Caco-2 (cell line): ENCODE data around the gene CLEC17A. TPM values are rescaled to one million over a fixed set of nuclear protein-coding genes. Genes with fewer than 3 reads are reported as not detected.
A peak's percentile ranks its signal among the peaks of the same experiment; 100 is the strongest.
"Not testable (repeated sequence)": the region's sequence is repeated elsewhere in the genome, so short reads cannot be mapped to it uniquely, and the experiment has no call there.

Source experiments
- BruUV-seq: library from RNA; stranded (reverse); fragments of 400-500 nt; replicated peaks from 2 replicates; lab custom pipeline; 2021; lab: Mats Ljungman, UMichigan
- CTCF ChIA-PET: fragments of 300-600 bp; sonication (Branson Sonifier 250); formaldehyde crosslinking; loops from one replicate; lab custom pipeline; 2022; ENCODE audit warnings: antibody characterized with exemption; lab: Charles Lee
- POLR2A ChIA-PET: fragments of 300-600 bp; sonication (Branson Sonifier 250); formaldehyde crosslinking; loops from one replicate; lab custom pipeline; 2022; ENCODE audit warnings: antibody characterized with exemption; lab: Charles Lee
- DNase-seq, 2 experiments: peaks; one replicate each; pipeline versions ENCODE4 v3.0.0 to v3.0.0-alpha.2; 2020 to 2022
- H3K27me3 ChIP-seq: replicated peaks from 2 replicates; pipeline ENCODE4 v1.6.0; 2011; ENCODE audit warnings: low read length; ENCODE audit not compliant: control insufficient read depth, insufficient read depth
- H3K36me3 ChIP-seq: 2 replicates; pipeline ENCODE4 v1.5.1; 2011; ENCODE audit warnings: low read length; ENCODE audit not compliant: control insufficient read depth, insufficient read depth
- H3K4me1 ChIP-seq: fragments of 250-450 bp; sonication (Bioruptor Pico); 2 replicates; pipeline ENCODE4 v1.5.1; 2020; ENCODE audit warnings: mild to moderate bottlenecking
- H3K4me3 ChIP-seq: 2 replicates; pipeline ENCODE4 v1.5.1; 2011; ENCODE audit warnings: low read depth, mild to moderate bottlenecking, control low read depth, low read length
- H3K9me3 ChIP-seq: fragments of 250-450 bp; sonication (Bioruptor Pico); 2 replicates; pipeline ENCODE4 v1.5.1; 2020; ENCODE audit warnings: mild to moderate bottlenecking, moderate library complexity
- H3K27ac Mint-ChIP-seq: one replicate; pipeline ENCODE4 v1.8.0; 2022; ENCODE audit warnings: mixed read lengths; ENCODE audit not compliant: unreplicated experiment
- H3K27me3 Mint-ChIP-seq: one replicate; pipeline ENCODE4 v1.8.0; 2022; ENCODE audit warnings: mixed read lengths; ENCODE audit not compliant: insufficient read depth, unreplicated experiment
- H3K36me3 Mint-ChIP-seq: one replicate; pipeline ENCODE4 v1.8.0; 2022; ENCODE audit warnings: mild to moderate bottlenecking, mixed read lengths; ENCODE audit not compliant: insufficient read depth, unreplicated experiment
- H3K4me1 Mint-ChIP-seq: one replicate; pipeline ENCODE4 v1.8.0; 2022; ENCODE audit warnings: low read depth, mixed read lengths; ENCODE audit not compliant: unreplicated experiment
- H3K4me3 Mint-ChIP-seq: one replicate; pipeline ENCODE4 v1.8.0; 2022; ENCODE audit warnings: mild to moderate bottlenecking, moderate library complexity, mixed read lengths; ENCODE audit not compliant: unreplicated experiment
- H3K9me3 Mint-ChIP-seq: one replicate; pipeline ENCODE4 v1.8.0; 2022; ENCODE audit warnings: mixed read lengths; ENCODE audit not compliant: unreplicated experiment
- intact Hi-C: fragments of 100-400 bp; cut with micrococcal nuclease; formaldehyde crosslinking; loops from one replicate; pipeline ENCODE4 v1.10.0; 2022; ENCODE audit not compliant: unreplicated experiment
- total RNA-seq: library from RNA; stranded (reverse); gene quantifications from 2 replicates; pipeline ENCODE4 v1.2.3, GENCODE V29; 2022
- TF ChIP-seq, protein P1 (sequence below), 2 experiments: fragments of 200-600 bp in 1 of 2; IDR thresholded peaks; 1 replicate in 1 of 2; 2 replicates in 1 of 2; pipeline versions ENCODE4 v1.5.1 to v1.8.0; 2011 to 2022; ENCODE audit warnings: antibody characterized with exemption in 1 of 2, control low read depth in 1 of 2, inconsistent platforms in 1 of 2, low read depth in 1 of 2, low read length in 1 of 2, mild to moderate bottlenecking in 1 of 2, moderate library complexity in 1 of 2; ENCODE audit not compliant: insufficient read depth in 1 of 2, severe bottlenecking in 1 of 2, unreplicated experiment in 1 of 2

CLEC17A gene
- total RNA-seq, 1 experiment from 2014 or later: not detected

DNA sequence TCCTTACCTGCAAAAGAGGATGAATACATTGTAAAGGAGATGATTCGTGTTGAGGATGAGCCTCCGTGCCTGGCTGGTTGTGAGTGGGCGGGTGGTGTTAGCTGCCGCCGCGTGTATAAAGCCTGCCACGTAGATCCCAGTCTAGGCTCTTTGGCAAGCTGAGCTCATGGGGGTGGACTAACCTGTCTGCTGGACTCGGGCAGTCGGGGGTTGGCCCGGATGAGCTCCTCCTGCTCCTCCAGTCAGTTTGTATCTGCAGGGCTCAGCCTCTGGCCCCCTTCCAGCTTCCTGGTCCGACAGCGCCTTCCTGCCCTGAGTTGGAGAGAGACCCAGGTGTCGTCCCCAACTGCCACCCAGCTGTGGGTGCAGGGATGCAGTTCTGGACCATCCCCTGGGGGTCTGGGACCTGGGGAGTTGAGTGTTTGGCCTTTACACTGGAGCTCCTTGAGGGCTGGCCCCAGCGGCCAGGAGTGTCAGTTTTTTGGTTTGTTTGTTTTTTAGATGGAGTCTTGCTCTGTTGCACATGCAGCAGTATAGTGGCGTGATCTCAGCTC, 32.6 kb upstream of the CLEC17A start:
- Mint-ChIP-seq H3K4me1 (peaks cover 13% of the 10 kb centered on the region), H3K27ac (peak overlapping the region; percentile 20), H3K4me3 (no peak overlapping the region), H3K27me3 (no peaks in the 10 kb centered on the region), H3K9me3 (no peaks in the 10 kb centered on the region), H3K36me3 (peaks cover 44% of the 10 kb centered on the region)
- no peak overlapping the region for H3K4me3 ChIP-seq
- peaks cover 14% of the 10 kb centered on the region for H3K4me1 ChIP-seq
- H3K27me3 ChIP-seq: no peaks in the 10 kb centered on the region
- H3K36me3 ChIP-seq: no peaks in the 10 kb centered on the region; the same call in 1 of the 2 replicates
- CTCF ChIA-PET: no interaction called here
- TF ChIP-seq, protein P1, sequence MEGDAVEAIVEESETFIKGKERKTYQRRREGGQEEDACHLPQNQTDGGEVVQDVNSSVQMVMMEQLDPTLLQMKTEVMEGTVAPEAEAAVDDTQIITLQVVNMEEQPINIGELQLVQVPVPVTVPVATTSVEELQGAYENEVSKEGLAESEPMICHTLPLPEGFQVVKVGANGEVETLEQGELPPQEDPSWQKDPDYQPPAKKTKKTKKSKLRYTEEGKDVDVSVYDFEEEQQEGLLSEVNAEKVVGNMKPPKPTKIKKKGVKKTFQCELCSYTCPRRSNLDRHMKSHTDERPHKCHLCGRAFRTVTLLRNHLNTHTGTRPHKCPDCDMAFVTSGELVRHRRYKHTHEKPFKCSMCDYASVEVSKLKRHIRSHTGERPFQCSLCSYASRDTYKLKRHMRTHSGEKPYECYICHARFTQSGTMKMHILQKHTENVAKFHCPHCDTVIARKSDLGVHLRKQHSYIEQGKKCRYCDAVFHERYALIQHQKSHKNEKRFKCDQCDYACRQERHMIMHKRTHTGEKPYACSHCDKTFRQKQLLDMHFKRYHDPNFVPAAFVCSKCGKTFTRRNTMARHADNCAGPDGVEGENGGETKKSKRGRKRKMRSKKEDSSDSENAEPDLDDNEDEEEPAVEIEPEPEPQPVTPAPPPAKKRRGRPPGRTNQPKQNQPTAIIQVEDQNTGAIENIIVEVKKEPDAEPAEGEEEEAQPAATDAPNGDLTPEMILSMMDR (IDR thresholded peaks at IDR 0.05; ENCODE audit: insufficient read depth in 1 of 2, low read depth in 1 of 2, low read length in 1 of 2, severe bottlenecking in 1 of 2, unreplicated experiment in 1 of 2): no peak
- intact Hi-C loops: loop anchor here (2.0 kb wide), 1 partner anchor 13 kb away; no protein-coding TSS in a partner anchor
- no TSS peak for BruUV-seq
- H3K9me3 ChIP-seq: no peaks in the 10 kb centered on the region
- DNase-seq: no peak
- POLR2A ChIA-PET: no interaction called here

DNA sequence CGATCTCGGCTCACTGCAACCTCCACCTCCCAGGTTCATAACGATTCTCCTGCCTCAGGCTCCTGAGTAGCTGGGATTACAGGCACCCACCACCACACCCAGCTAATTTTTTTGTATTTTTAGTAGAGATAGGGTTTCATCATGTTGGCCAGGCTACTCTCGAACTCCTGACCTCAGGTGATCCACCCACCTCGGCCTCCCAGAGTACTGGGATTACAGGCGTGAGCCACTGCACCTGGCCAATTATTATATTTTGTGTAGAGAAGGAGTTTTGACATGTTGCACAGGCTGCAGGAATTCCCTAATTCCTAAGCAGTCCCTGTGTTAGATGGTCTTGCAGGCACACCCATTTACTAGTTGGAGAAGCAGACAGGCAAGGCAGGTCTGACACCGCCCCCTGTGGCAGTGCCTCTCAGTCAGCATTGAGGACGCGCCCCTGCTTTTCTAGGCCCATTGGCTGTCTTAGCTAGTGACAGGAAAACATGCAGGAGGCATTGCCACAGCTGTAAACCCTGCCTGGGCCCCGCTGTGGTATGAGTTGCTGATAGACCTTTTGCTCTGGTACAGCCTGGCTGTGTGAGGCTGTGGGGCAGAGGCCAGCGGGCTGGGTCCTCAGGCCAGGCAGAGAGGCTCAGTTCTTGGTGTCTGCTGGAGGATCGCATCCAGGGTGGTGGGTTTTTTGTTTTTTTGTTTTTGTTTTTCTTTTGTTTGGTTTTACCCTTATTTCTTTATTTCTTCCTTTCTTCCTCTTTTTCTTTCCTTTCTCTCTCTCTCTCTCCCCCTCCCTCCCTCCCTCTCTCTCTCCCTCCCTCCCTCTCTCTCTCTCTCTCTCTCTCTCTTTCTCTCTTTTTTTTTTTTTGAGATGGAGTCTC, 31.5 kb upstream of the CLEC17A start:
- not testable (repeated sequence) for H3K27me3 ChIP-seq, H3K4me3 ChIP-seq, H3K9me3 ChIP-seq, H3K4me3 Mint-ChIP-seq, H3K27me3 Mint-ChIP-seq, H3K36me3 ChIP-seq, BruUV-seq, H3K9me3 Mint-ChIP-seq
- ChIA-PET POLR2A (interaction anchor here (0.5 to 1.0 kb wide), 3 partner anchors 15 to 22 kb away, joined by 3 to 5 read pairs (median 4); no protein-coding TSS in a partner anchor), CTCF (interaction anchor here (0.6 to 1.3 kb wide), 9 partner anchors 14 to 415 kb away, joined by 3 to 7 read pairs (median 3); partner anchors contain the start of genes ASF1B, DNAJB1 and GIPC1)
- peaks cover 37% of the 10 kb centered on the region for H3K36me3 Mint-ChIP-seq
- TF ChIP-seq, protein P1 (IDR thresholded peaks at IDR 0.05; ENCODE audit: insufficient read depth in 1 of 2, low read depth in 1 of 2, low read length in 1 of 2, severe bottlenecking in 1 of 2, unreplicated experiment in 1 of 2): peak in 1 of 2 experiments; percentile 60
- intact Hi-C loops: loop anchor here (1.0 to 2.0 kb wide), 3 partner anchors 15 to 49 kb away; no protein-coding TSS in a partner anchor
- DNase-seq: peak; percentile 87 to 90
- peak overlapping the region; percentile 20 for H3K27ac Mint-ChIP-seq
- H3K4me1 Mint-ChIP-seq: peaks cover 13% of the 10 kb centered on the region
- peaks cover 14% of the 10 kb centered on the region for H3K4me1 ChIP-seq

DNA sequence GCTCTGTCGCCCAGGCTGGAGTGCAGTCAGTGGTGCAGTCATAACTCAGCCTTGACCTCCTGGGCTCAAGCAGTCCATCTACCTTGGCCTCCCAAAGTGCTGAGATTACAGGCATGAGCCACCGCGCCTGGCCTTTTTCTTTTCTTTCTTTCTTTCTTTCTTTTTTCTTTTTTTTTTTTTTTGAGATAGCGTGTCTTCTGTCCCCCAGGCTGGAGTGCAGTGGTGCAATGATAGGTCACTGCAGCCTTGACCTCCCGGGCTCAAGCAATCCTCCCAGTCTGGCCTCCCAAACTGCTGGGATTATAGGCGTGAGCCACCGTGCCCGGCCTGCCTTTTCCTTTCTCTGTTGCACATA, 30.9 kb upstream of the CLEC17A start:
- H3K27me3 Mint-ChIP-seq, H3K9me3 Mint-ChIP-seq, BruUV-seq, H3K4me3 Mint-ChIP-seq, H3K9me3 ChIP-seq, DNase-seq, H3K4me3 ChIP-seq, H3K27ac Mint-ChIP-seq, intact Hi-C loops, H3K27me3 ChIP-seq, H3K36me3 ChIP-seq: not testable (repeated sequence)
- CTCF ChIA-PET: interaction anchor here (0.6 to 1.3 kb wide), 9 partner anchors 14 to 415 kb away, joined by 3 to 7 read pairs (median 3); partner anchors contain the start of genes ASF1B, DNAJB1 and GIPC1
- Mint-ChIP-seq H3K4me1 (peaks cover 13% of the 10 kb centered on the region), H3K36me3 (peaks cover 42% of the 10 kb centered on the region)
- POLR2A ChIA-PET: interaction anchor here (0.5 to 1.0 kb wide), 3 partner anchors 14 to 22 kb away, joined by 3 to 5 read pairs (median 4); no protein-coding TSS in a partner anchor
- H3K4me1 ChIP-seq: peaks cover 14% of the 10 kb centered on the region
